HuH-7.5 (cell line): Measurements from ENCODE around the gene RB1.

Experiments
- DNase-seq: peaks from one replicate; pipeline ENCODE4 v3.0.0; 2011; ENCODE audit warnings: low spot score

RB1 gene

GRCh38 chr13:48303359-48304142 is at the start of gene RB1:
Gene RB1, plus strand, starts transcription at chr13:48303751. Its CDS starts 162 bp downstream, at chr13:48303913.
- peak; percentile 70 for DNase-seq

DNA sequence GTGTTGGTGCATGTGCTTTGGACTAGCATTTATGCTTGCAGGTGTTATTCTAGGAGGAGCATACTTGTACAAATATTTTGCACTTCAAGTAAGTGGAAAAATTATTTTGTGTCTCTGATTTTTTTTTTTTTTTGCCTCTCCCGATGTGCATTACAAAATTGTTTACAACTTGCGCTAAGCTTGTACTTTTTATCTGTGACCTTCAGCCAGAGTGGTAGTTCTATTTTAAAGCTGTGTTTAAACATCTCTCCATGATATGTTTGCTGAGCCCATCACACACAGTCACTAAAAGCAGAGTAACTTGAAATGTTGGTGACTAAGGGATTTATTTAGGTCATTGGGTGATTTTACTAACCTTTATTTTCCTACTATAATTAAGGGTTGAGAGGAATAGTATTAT is 49.7 kb upstream of the RB1 start:
- peak; percentile 4 for DNase-seq

DNA sequence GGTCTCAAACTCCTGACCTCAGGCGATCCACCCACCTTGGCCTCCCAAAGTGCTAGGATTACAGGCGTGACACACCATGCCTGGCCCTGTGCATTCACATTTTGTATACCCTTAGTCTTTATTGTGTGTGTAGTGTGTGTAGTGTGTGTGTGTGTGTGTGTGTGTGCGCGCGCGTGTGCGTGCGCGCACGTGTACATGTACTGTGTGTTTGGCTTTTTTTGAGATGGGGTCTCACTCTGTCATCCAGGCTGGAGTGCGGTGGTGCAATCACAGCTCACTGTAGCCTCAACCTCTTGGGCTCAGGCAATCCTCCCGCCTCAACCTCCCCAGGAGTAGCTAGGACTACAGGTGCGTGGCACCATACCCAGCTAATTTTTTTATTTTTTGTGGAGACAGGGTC is 48.5 kb upstream of the RB1 start:
- DNase-seq, result no peak

- DNase-seq, result no peak
Measured at GRCh38 chr13:48255954-48256353, 47.6 kb upstream of the RB1 start.

DNA sequence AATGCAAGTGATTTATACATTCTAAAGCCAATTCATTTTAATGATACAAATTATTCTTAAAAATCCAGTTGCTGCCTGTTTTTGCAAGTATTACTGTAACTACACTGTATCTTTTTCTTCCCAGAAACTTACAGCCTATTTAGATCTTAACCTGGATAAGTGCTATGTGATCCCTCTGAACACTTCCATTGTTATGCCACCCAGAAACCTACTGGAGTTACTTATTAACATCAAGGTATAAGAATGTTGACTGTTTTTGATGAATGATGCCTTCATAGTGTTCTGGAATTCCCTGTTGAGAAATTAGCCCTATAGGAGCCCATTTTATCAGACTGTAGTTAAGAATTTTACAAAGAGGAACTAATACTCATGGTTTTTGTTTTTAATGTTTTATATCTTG is 45.5 kb upstream of the RB1 start:
- DNase-seq, result peak; percentile 49

DNA sequence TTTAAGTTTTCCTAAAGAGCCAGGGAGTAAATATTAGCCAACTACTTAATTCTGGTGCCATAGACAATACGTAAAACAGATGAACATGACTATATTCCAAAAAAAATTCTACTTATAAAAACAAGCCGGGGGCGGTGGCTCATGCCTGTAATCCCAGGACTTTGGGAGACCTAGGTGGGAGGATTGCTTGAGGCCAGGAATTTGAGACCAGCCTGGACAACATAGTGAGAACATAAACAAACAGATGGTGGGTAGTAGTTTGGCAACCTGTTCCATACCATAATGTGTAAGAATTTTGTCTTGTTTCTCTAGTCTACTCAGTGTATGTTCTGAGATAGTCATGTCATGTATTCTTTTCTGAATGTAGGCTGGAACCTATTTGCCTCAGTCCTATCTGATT is 45.1 kb upstream of the RB1 start:
- no peak for DNase-seq

- DNase-seq, result no peak
Measured at GRCh38 chr13:48260970-48261369, 42.6 kb upstream of the RB1 start.

DNA sequence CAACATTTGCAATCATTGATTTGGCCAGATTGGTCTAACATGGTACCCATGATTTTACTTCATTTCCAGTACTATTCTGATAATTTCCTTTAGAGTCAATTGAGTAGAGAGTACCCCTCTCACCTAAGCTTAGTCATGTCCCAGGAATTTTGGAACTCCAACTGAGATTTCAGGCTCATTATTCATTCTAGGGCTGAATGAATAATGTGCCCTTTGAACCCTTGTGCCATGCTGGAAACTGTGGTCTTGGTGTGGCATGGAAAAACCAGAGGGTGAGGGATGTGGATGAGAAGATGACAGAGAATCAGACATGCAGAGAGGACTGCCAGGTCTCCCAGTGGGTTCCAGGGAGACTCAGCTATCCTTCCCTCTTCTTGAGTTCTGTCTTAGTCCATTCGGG is 40.4 kb upstream of the RB1 start:
- DNase-seq, result no peak

GRCh38 chr13:48264058-48264457 is 39.5 kb upstream of the RB1 start:
- DNase-seq, result no peak

- DNase-seq, result no peak
Measured at GRCh38 chr13:48265217-48265815, 38.2 kb upstream of the RB1 start.

DNA sequence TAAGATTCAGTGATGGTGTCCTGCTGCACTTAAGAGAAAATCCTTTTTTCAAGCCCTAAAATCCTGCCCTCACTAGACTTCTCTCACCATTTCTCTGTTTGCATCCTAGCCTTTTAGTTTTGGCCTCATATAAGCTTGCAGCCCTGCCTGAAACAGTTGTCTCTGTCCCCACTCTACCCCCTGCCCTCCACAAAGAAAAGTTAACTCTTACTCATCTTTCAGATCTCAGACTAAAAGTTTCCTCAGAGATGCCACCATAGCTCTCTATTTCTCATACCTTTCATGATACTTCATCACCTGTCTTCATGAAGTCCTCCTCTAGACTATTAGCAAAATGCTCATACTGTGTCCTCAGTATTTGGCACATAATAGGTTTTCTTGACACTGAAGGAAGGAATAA is 37.4 kb upstream of the RB1 start:
- no peak for DNase-seq

GRCh38 chr13:48266701-48267639 is 36.6 kb upstream of the RB1 start:
- DNase-seq, result no peak

DNA sequence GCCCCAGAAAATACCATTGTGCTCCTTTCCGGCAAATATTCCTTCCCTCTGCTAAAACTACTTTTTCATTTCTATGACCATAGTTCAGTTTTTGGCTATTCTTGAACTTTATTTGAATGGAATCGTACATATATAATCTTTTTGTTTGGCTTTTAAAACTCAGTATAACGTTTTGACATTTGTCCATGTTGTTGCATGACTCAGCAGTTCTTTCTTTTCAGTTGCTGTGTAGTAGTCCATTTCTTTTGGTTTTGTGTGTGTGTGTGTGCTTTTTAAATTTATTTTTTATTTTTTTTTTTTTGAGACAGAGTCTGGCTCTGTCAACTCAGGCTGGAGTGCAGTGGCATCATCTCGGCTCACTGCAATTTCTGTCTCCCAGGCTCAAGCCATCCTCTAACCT is 35.5 kb upstream of the RB1 start:
- no peak for DNase-seq

GRCh38 chr13:48273346-48273745 is 30.2 kb upstream of the RB1 start:
- DNase-seq, result no peak

DNA sequence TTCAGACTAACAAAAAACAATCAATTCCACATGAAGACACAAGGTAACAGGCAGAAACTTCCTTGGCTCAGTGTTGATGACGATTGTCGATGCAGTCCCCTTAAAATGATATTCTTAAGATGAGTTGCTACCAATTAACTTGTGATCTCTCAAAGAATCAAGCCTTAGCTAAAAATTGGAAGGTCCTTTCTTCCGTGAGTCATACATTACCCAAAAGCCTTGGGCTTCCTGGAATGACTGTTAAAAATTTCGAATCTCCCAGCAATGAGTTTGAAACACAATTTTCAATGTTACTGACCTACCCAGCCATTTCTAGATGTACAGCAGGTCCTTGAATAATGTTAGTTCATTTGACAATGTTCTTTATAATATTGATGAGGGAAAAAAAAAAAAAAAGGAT is 28.0 kb upstream of the RB1 start:
- no peak for DNase-seq

DNA sequence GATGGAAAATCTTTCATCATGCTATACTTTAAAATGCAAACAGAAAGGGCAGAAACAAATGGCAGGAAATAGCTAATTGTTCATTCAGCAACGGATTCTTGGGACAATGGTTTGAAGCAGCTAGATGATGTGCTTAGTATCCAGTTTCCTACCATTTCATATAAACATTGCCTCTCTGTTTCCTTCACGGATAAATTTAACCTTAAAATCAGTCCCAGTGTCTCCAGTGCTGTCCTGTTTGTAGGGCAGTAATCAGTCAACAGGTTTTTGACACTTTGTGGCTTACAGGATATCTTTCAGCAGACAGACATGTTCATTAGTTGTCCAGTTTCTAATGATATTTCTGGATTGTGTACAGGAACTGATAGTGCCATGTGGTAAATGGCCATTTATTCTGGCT is 24.7 kb upstream of the RB1 start:
- DNase-seq, result no peak

DNA sequence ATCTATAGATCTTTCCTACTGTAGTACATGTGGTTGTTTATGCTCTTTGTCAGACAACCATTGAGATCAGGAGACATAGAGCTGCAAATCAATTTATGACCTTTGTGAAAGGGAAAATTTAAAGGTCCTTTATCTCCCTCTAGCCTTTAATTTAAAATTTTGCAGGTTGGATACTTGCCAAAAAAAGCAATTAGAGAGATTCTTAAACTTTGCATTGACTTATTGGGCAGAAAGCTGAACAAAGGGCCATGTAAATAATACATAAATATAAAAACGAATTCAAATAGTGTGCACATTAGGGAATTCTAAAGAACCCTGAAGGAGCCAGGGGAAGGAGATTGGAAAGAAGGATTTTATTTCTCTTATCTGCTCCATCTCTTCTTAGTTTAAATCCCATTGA is 22.0 kb upstream of the RB1 start:
- no peak for DNase-seq

DNA sequence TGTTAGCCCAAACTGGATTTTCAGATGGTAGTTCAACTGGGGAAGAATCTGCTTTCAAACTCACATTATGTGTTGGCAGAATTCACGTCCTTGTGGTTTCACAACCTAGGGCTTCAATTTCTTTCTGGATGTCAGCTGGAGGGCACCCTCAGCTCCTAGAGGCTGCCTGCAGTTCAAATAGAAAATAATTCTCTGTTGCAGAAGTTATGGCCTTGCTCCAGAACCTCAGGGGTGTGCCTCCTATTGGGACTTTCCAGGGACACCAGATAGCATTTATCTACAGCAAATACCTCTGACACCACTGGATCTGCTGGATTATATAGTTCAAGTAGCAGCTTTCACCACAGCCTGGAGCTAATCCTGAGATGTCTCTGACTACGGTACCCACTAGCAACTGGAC is 11.8 kb upstream of the RB1 start:
- no peak for DNase-seq

GRCh38 chr13:48292650-48293049 is 10.9 kb upstream of the RB1 start:
- DNase-seq, result no peak

GRCh38 chr13:48294653-48295052 is 8.9 kb upstream of the RB1 start:
- no peak for DNase-seq

DNA sequence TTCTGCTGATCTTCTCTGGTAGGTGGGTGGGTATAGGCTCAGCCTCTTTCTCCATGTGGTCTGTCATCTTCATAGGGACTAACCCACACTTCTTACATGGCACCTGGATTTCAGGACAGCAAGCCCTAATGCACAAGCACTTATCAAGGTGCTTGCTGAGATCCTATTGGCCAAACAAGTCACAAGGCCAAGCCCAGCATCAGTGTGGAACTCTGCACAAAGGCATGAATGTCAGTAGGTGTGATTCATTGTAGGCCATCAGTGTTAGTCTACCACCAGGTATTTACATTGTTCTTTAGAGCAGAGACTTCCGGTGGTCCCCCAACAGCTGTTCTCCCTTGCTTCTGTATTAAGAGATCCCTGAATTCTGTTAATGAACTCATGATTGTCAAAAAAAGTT is 8.3 kb upstream of the RB1 start:
- no peak for DNase-seq

DNA sequence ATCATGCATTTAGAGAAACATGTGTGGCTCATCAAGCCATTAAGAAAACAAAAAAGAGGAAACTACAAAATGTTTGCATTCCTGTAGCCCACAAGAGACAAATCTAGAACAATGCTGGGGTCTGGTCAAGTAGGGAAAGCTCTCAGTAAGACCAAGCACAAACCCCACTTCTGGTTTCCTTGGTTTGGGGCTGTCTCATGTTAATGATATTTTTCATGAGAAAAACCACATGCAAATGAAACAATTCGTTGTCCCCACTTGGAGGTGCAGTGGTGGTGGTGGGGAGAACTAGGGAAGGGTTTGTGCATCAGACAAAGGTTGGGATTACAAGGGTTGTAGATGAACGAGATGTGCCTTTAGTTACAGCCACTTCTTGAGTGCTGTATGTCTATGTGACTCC is 7.0 kb upstream of the RB1 start:
- DNase-seq, result no peak
